ENCODE measurements around the gene COL1A2.

DNA sequence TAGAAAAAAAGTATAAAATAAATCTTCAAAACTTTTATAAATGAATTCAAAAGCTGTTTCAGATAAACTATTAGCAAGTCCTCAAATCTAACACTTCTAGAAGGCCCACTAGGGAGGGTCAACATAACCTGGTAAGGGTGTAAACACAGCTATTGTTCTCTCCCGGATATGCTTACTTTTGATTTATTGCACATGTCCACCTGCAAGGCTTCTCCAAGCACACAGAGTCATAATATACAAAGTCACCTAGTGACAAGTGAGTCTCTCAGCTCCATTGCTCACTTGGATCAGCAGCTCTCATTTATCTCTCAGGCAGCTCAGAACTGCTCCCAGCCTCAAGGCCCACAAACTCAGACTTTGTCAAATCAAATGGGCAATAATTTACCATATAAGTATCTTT, 44.0 kb upstream of the COL1A2 start:
- no peak for TF ChIP-seq CTCF (IDR thresholded peaks at IDR 0.05)
- TF ChIP-seq POLR2A (IDR thresholded peaks at IDR 0.05) = no peak
- no peak for TF ChIP-seq EP300 (IDR thresholded peaks at IDR 0.05)
- TF ChIP-seq POLR2AphosphoS5 (IDR thresholded peaks at IDR 0.05) = no peak
